C4-2B (cell line): ENCODE results near the gene NINL.

ENCODE experiments used
- ZFX ChIP-seq: fragments of 450-650 bp; IDR thresholded peaks from 2 replicates; pipeline ENCODE4 v1.6.1; 2017
- TF ChIP-seq, protein P1 (sequence below): fragments of 450-650 bp; conservative IDR thresholded peaks from 2 replicates; pipeline ENCODE4 v1.5.1; 2017; ENCODE audit warnings: mild to moderate bottlenecking

DNA sequence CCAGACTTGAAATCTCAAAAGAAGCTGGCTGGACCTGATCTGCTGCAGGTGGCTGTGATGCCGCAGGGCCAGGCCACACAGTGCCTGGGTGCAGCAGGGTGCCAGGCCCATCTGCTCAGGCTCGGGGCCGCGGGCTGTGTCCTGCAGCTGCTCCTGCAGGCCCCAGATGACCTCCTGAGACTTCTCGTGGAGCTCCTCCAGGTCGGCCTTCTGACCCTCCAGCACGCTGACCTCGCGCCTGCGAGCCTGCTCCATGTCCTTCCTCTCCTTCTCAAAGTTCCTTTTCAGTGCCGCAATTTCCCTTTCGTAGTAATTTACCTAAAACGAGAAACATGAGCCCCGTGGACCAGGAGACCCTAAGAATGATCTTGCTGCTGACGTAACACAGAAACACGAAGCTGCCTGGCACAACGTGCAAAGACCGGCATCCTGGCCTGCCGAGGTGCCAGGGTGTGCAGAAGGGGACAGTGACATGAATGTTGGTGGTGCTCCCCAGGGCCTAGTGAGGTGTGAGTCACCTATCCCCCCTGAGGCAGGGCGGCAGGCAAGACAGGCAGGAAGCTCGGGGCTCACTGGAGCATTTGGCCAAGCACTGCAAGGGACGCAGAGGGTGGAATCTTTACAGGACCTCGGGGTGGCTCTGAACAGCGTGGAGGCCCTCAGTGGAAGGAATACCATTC is 106.3 kb downstream of the NINL start:
- TF ChIP-seq, protein P1, sequence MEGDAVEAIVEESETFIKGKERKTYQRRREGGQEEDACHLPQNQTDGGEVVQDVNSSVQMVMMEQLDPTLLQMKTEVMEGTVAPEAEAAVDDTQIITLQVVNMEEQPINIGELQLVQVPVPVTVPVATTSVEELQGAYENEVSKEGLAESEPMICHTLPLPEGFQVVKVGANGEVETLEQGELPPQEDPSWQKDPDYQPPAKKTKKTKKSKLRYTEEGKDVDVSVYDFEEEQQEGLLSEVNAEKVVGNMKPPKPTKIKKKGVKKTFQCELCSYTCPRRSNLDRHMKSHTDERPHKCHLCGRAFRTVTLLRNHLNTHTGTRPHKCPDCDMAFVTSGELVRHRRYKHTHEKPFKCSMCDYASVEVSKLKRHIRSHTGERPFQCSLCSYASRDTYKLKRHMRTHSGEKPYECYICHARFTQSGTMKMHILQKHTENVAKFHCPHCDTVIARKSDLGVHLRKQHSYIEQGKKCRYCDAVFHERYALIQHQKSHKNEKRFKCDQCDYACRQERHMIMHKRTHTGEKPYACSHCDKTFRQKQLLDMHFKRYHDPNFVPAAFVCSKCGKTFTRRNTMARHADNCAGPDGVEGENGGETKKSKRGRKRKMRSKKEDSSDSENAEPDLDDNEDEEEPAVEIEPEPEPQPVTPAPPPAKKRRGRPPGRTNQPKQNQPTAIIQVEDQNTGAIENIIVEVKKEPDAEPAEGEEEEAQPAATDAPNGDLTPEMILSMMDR: no peak
- no peak for TF ChIP-seq ZFX
